ENCODE results near the gene HSPB6.

GRCh38 chr19:35718345-35719041 is 38.3 kb downstream of the HSPB6 start:
- no peak for TF ChIP-seq REST (IDR thresholded peaks at IDR 0.05; ENCODE audit: insufficient read depth in 1 of 2, low read depth in 2 of 2, low read length in 2 of 2)
- no peak for TF ChIP-seq TAF1 (IDR thresholded peaks at IDR 0.05; ENCODE audit: borderline replicate concordance, insufficient read depth, low read length)
- no peak for TF ChIP-seq POLR2AphosphoS5 (IDR thresholded peaks at IDR 0.05; ENCODE audit: low read depth, low read length)
- no peak for TF ChIP-seq SIN3A (IDR thresholded peaks at IDR 0.05; ENCODE audit: borderline replicate concordance, insufficient read depth, low read length)
- no peak for TF ChIP-seq FOXP2 (optimal IDR thresholded peaks at IDR 0.05; ENCODE audit: borderline replicate concordance, extremely low read depth, extremely low read length, insufficient read depth)
